OCI-LY7 (cell line): ENCODE measurements around the gene ENOPH1. TPM values are rescaled to one million over a fixed set of nuclear protein-coding genes. Genes with fewer than 3 reads are reported as not detected.

Source experiments
- BruUV-seq: library from RNA; stranded (reverse); fragments of 400-500 nt; replicated peaks from 2 replicates; lab custom pipeline; 2021; lab: Mats Ljungman, UMichigan
- CTCF ChIA-PET: fragments of 300-600 bp; sonication (Branson Sonifier 250); formaldehyde crosslinking; loops from one replicate; lab custom pipeline; 2022; ENCODE audit warnings: antibody characterized with exemption; ENCODE audit not compliant: unreplicated experiment; lab: Charles Lee
- POLR2A ChIA-PET: fragments of 300-600 bp; sonication (Branson Sonifier 250); formaldehyde crosslinking; loops from one replicate; lab custom pipeline; 2022; ENCODE audit warnings: antibody characterized with exemption; lab: Charles Lee
- DNase-seq: peaks from one replicate; pipeline ENCODE4 v3.0.0-alpha.2; 2015; ENCODE audit warnings: low spot score
- H2AFZ ChIP-seq: fragments of 200-600 bp; sonication (generic), shearing (Covaris generic); 2 replicates; pipeline ENCODE4 v1.6.1; 2014; ENCODE audit warnings: mild to moderate bottlenecking, antibody characterized with exemption, low read length, moderate library complexity
- H3K27ac ChIP-seq: fragments of 200-600 bp; sonication (generic); 2 replicates; pipeline ENCODE4 v1.5.1; 2014; ENCODE audit warnings: mixed run types, low read depth, mild to moderate bottlenecking, moderate library complexity, low read length, inconsistent platforms; ENCODE audit not compliant: poor library complexity, severe bottlenecking
- H3K36me3 ChIP-seq: fragments of 200-600 bp; sonication (generic); 2 replicates; pipeline ENCODE4 v1.6.1; 2014; ENCODE audit warnings: mild to moderate bottlenecking, antibody characterized with exemption, low read length, moderate library complexity, mixed read lengths; ENCODE audit not compliant: insufficient read depth
- H3K4me1 ChIP-seq: fragments of 200-600 bp; sonication (generic); 2 replicates; pipeline ENCODE4 v1.5.1; 2014; ENCODE audit warnings: mild to moderate bottlenecking, low read length; ENCODE audit not compliant: insufficient read depth, poor library complexity, severe bottlenecking
- H3K4me2 ChIP-seq: fragments of 200-600 bp; sonication (generic); 2 replicates; pipeline ENCODE4 v1.6.1; 2014; ENCODE audit warnings: mild to moderate bottlenecking, low read length
- H3K4me3 ChIP-seq: fragments of 200-600 bp; sonication (generic); 2 replicates; pipeline ENCODE4 v1.5.1; 2014; ENCODE audit warnings: mild to moderate bottlenecking, low read depth, low read length; ENCODE audit not compliant: poor library complexity, severe bottlenecking
- H3K79me2 ChIP-seq: fragments of 200-600 bp; sonication (generic); 2 replicates; pipeline ENCODE4 v1.6.1; 2016; ENCODE audit warnings: low read depth, mild to moderate bottlenecking, low read length, moderate library complexity, mixed read lengths; ENCODE audit not compliant: insufficient read depth
- H3K9me2 ChIP-seq: fragments of 200-600 bp; sonication (generic); 2 replicates; pipeline ENCODE4 v1.6.1; 2016; ENCODE audit warnings: mild to moderate bottlenecking, low read length, mixed read lengths; ENCODE audit not compliant: insufficient read depth
- H3K9me3 ChIP-seq: fragments of 200-600 bp; sonication (generic); 2 replicates; pipeline ENCODE4 v1.6.1; 2014; ENCODE audit warnings: mild to moderate bottlenecking, mixed run types, low read length, mixed read lengths
- H4K20me1 ChIP-seq: fragments of 200-600 bp; sonication (generic); 2 replicates; pipeline ENCODE4 v1.6.1; 2014; ENCODE audit warnings: mild to moderate bottlenecking, antibody characterized with exemption, low read length, moderate library complexity, mixed read lengths; ENCODE audit not compliant: insufficient read depth
- EZH2phosphoT487 ChIP-seq: fragments of 200-600 bp; sonication (generic); IDR thresholded peaks from 2 replicates; pipeline ENCODE4 v1.6.1; 2018; ENCODE audit warnings: low read depth, borderline replicate concordance, mild to moderate bottlenecking, mixed run types, antibody characterized with exemption, low read length, moderate library complexity, mixed read lengths
- intact Hi-C: fragments of 100-400 bp; cut with micrococcal nuclease; formaldehyde crosslinking; loops from one replicate; pipeline ENCODE4 v1.10.0; 2022; ENCODE audit not compliant: unreplicated experiment
- total RNA-seq, 2 experiments: library from RNA; depleted of rRNA in 1 of 2; stranded (reverse); fragments of >200 nt in 1 of 2; shearing (Covaris generic) in 1 of 2; gene quantifications; 2 replicates each; pipeline ENCODE4 v1.2.3, GENCODE V29; 2014 to 2022
- TF ChIP-seq, protein P1 (sequence below): fragments of 200-600 bp; sonication (generic); conservative IDR thresholded peaks from 2 replicates; pipeline ENCODE4 v1.5.1; 2014; ENCODE audit warnings: mild to moderate bottlenecking, antibody characterized with exemption, low read length, moderate library complexity, mixed read lengths

ENOPH1 gene
- total RNA-seq, 2 experiments from 2014 or later = 58.7 to 70.2 TPM

DNA sequence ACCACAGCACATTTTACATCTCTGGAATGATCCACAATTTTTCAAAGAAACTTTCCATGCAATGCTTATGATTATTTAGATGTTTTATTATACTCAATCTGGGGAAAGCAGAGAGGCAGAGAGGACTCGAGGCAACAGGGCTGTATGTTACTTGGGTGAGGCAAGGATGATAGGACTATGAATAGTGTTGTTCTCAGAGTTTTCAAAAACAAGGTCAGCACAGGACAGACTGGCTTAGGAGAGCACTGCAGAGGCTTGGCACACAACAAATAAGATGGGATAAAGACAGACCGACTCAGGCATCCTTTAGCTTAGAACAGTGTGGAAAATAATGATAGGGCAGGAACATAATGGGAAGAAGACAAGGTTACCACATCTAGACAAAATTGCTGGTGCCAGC, 66.0 kb downstream of the ENOPH1 start:
- Histone ChIP-seq H3K36me3 (no peaks in the 10 kb centered on the region), H3K9me2 (no peaks in the 10 kb centered on the region), H3K4me3 (no peak overlapping the region), H3K4me1 (no peaks in the 10 kb centered on the region), H3K79me2 (no peaks in the 10 kb centered on the region), H2AFZ (no peak overlapping the region), H3K4me2 (no peak overlapping the region), H3K27ac (no peak overlapping the region), H4K20me1 (no peaks in the 10 kb centered on the region), H3K9me3 (no peaks in the 10 kb centered on the region)
- DNase-seq = no peak
- intact Hi-C loops = no loop called here
- ChIA-PET CTCF (no interaction called here), POLR2A (interaction anchor here (0.7 kb wide), 1 partner anchor 788 kb away, joined by 3 read pairs; the partner anchor contains the start of gene COQ2)
- no peak for TF ChIP-seq EZH2phosphoT487
- TF ChIP-seq, protein P1, sequence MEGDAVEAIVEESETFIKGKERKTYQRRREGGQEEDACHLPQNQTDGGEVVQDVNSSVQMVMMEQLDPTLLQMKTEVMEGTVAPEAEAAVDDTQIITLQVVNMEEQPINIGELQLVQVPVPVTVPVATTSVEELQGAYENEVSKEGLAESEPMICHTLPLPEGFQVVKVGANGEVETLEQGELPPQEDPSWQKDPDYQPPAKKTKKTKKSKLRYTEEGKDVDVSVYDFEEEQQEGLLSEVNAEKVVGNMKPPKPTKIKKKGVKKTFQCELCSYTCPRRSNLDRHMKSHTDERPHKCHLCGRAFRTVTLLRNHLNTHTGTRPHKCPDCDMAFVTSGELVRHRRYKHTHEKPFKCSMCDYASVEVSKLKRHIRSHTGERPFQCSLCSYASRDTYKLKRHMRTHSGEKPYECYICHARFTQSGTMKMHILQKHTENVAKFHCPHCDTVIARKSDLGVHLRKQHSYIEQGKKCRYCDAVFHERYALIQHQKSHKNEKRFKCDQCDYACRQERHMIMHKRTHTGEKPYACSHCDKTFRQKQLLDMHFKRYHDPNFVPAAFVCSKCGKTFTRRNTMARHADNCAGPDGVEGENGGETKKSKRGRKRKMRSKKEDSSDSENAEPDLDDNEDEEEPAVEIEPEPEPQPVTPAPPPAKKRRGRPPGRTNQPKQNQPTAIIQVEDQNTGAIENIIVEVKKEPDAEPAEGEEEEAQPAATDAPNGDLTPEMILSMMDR = no peak
- no TSS peak for BruUV-seq

DNA sequence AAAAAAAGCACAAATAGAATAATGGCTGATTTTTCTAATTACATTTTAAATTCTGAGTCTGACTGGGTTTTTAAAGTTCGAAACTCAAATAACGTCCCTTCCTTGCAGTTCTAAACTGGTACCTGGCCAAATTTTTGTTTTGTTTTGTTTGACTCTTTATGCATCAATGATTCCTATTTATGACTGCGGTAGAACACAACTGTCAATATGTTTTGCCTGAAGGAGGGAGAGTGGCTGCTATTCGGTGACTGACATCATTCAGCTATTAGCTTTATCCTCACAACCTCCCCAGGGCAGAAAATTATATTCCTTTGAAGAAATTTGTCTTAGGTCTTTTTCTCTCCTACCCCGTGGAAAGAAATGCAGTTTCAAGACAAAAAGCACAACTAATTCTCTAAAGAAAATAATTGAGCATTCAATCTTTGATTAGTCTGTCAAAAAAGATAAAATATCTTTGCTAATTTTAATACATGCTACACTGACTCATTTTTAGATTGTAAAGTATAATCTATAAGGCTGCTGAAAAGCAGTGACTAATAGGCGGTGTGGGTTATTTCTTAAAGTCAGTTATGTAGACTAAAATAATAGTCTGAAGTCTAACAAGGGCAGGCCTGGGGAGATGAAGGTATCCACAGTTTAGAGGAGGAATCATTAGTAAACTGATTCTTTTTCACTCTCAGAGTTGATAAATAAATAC, 69.5 kb downstream of the ENOPH1 start:
- H3K4me3 ChIP-seq = no peak overlapping the region
- no peak overlapping the region for H3K4me2 ChIP-seq
- H3K36me3 ChIP-seq = no peaks in the 10 kb centered on the region
- H3K79me2 ChIP-seq = no peaks in the 10 kb centered on the region
- no peaks in the 10 kb centered on the region for H4K20me1 ChIP-seq
- BruUV-seq = no TSS peak
- ChIA-PET CTCF (no interaction called here), POLR2A (no interaction called here)
- H3K9me3 ChIP-seq = no peaks in the 10 kb centered on the region
- H3K9me2 ChIP-seq = no peaks in the 10 kb centered on the region
- DNase-seq = no peak
- H3K4me1 ChIP-seq = no peaks in the 10 kb centered on the region
- intact Hi-C loops = no loop called here
- no peak overlapping the region for H2AFZ ChIP-seq
- H3K27ac ChIP-seq = no peak overlapping the region
- no peak for TF ChIP-seq EZH2phosphoT487
- TF ChIP-seq, protein P1 = no peak

GRCh38 chr4:82500435-82501153, 70.2 kb downstream of the ENOPH1 start:
- Histone ChIP-seq H3K27ac (no peak overlapping the region), H3K9me2 (no peaks in the 10 kb centered on the region), H3K9me3 (no peaks in the 10 kb centered on the region), H2AFZ (no peak overlapping the region), H3K79me2 (no peaks in the 10 kb centered on the region), H3K4me1 (no peaks in the 10 kb centered on the region), H4K20me1 (no peaks in the 10 kb centered on the region), H3K4me3 (no peak overlapping the region), H3K4me2 (no peak overlapping the region), H3K36me3 (no peaks in the 10 kb centered on the region)
- ChIA-PET POLR2A (no interaction called here), CTCF (no interaction called here)
- no TSS peak for BruUV-seq
- intact Hi-C loops = no loop called here
- TF ChIP-seq, protein P1 = no peak
- TF ChIP-seq EZH2phosphoT487 = no peak
- DNase-seq = no peak
